GM12873 (cell line): ENCODE data around the gene CCN5.

ENCODE experiments used
- CTCF ChIP-seq: IDR thresholded peaks from 2 replicates; pipeline ENCODE4 v1.5.1; 2012; ENCODE audit warnings: low read depth, mild to moderate bottlenecking, moderate library complexity, low read length, control low read depth; ENCODE audit not compliant: insufficient read depth; ENCODE audit errors: missing control alignments

Gene CCN5

DNA sequence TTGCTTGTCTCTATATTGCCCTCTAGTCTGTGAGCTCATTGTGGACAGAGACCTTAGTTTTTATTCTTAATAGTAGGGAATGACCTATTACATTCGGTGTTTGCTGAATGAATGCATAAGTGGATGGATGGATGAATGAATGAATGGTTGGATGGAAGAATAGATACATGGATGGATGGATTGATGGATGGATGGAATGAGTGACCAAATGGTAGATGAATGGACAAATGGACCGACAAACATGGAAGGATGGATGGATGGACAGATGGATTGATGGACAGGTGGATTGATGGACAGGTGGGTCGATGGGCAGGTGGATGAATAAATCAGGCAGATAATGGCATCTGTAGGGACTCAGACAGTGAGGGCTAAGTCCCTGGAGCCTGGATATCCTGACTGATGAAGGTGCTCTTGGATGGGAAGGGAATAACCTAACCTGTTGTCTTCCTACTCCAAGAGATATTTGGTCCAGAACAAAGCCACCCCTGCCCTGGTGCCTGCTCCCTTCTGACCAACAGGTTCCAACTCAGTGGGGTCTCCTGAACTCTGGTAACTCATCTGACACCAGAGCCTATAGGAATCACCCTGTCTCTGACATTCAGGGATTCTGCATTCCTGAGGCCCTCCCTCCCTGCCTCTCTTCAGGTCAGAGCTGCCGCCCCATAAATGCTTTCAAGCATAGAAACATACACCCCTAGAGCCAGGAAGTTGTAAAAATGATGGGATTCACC lies 9.6 kb upstream of the CCN5 start:
- TF ChIP-seq CTCF = no peak

DNA sequence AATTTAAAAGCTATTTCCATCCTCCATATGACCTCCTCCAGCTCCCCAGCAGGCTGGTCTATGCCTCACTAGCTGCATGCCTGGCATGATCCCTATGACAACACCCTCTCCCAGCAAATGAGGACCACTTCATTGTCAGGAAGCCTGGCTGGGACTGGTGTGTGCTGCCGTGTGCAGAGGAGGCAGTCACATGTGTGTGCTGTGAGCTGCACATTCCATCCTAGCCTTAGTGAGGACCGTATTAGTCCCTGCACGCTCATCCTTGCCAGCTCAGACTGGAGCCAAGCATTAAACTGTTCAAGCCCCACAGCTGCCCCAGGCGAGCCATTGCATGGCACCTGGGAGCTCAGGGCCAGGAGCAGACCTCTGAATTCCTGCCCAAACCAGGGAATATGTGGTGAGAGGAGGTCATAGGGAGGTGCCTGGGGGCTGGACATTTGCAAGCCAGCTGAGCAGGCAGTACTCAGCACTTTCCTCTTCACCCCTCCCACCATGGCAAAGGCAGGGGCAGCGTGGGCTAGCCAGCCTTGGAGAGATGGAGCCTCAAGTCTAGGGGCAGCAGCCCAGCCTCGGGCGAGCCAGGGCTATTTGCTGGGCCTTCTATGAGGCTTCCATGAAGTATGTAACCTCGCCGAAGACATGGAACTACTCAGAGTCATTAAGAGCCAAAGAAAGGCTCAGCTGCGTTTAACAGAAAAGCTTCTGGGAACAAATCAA lies 8.7 kb upstream of the CCN5 start:
- no peak for TF ChIP-seq CTCF

GRCh38 chr20:44707018-44707579 lies 8.1 kb upstream of the CCN5 start:
- TF ChIP-seq CTCF = no peak

DNA sequence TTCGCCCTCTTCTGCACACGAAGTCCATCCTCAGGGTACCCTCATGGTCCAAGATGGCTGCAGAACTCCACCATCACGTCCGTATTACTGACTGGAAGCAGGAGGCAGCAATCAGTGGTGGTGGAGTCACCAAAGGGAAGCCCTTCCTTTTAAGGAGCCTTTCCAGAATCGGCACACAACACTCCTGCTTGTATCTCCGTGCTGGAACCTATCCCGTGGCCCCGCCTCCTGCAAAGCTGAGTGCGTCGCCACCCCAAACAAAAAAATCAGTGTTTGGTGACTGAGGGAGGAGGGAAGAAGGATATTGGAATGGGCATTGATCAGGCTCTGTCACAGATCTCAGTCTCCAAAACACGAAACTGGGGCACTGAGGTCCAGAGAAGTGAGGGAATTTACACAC lies 5.8 kb upstream of the CCN5 start:
- no peak for TF ChIP-seq CTCF

GRCh38 chr20:44709797-44710196 lies 5.4 kb upstream of the CCN5 start:
- no peak for TF ChIP-seq CTCF

- no peak for TF ChIP-seq CTCF
Observed at GRCh38 chr20:44711237-44711636, 3.9 kb upstream of the CCN5 start.

GRCh38 chr20:44714102-44714700 lies 968 bp upstream of the CCN5 start:
- TF ChIP-seq CTCF = no peak
